ENCODE measurements around the gene PKNOX2.

PKNOX2 gene

DNA sequence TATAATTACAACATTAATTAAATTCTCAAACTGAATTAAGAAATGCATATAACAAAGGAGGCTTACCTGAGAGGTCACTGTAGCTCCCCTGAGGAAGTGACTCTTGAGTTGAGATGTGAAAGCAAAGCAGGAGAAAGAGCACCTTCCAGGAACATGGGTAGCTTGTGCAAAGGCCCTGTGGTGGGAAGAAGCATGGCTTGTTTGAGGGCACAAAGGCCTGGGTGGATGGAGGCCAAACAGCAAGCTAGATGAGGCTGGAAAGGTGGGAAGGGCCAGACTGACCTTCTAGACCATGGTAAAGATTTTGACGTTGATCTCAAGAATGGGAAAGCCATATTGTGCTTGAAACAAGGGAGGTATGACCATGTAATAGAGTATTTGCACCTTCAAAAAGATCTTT, 155.1 kb downstream of the PKNOX2 start:
- no peaks in the 10 kb centered on the region for H3K4me1 ChIP-seq (ENCODE audit: control insufficient read depth in 1 of 2, insufficient read depth in 2 of 2, low read length in 2 of 2)
- no peak overlapping the region for H4K12ac ChIP-seq (ENCODE audit: low read depth, low read length)
- H3K79me2 ChIP-seq (ENCODE audit: control insufficient read depth, insufficient read depth, low read length, poor library complexity), result no peaks in the 10 kb centered on the region
- H2BK12ac ChIP-seq (ENCODE audit: low read length), result no peak overlapping the region
- no peak overlapping the region for H2BK120ac ChIP-seq (ENCODE audit: insufficient read depth, low read length, poor library complexity)
- no peak overlapping the region for H3K23ac ChIP-seq (ENCODE audit: low read length)
- no peak overlapping the region for H3K18ac ChIP-seq (ENCODE audit: low read length)
- peaks cover 2% of the 10 kb centered on the region for H3K9me3 ChIP-seq (ENCODE audit: insufficient read depth, low read depth, low read length)
- no peak for DNase-seq
- no peak overlapping the region for H3K4me3 ChIP-seq (ENCODE audit: low read depth, low read length)
- no peak overlapping the region for H3K4ac ChIP-seq (ENCODE audit: low read depth, low read length)
- no CpG with 5 or more reads among the region's 1 CpG for WGBS (ENCODE audit: extremely low coverage, insufficient coverage, insufficient read length)
- no peaks in the 10 kb centered on the region for H3K36me3 ChIP-seq (ENCODE audit: control insufficient read depth in 1 of 2, insufficient read depth in 2 of 2, low read length in 2 of 2)
- H3K27ac ChIP-seq (ENCODE audit: low read depth, low read length), result no peak overlapping the region
- no peak overlapping the region for H3K14ac ChIP-seq (ENCODE audit: low read length)
- no peak overlapping the region for H3K4me2 ChIP-seq (ENCODE audit: low read length)
- no peak overlapping the region for H4K91ac ChIP-seq (ENCODE audit: low read depth, low read length)
- no peaks in the 10 kb centered on the region for H3K79me1 ChIP-seq (ENCODE audit: low read length)
- no peak overlapping the region for H2AK5ac ChIP-seq (ENCODE audit: low read length)
- H3K9ac ChIP-seq (ENCODE audit: low read length), result no peak overlapping the region
- no peak overlapping the region for H4K8ac ChIP-seq (ENCODE audit: low read depth, low read length)
- no peak overlapping the region for H2BK5ac ChIP-seq (ENCODE audit: low read depth, low read length, poor library complexity)
- no peaks in the 10 kb centered on the region for H3K27me3 ChIP-seq (ENCODE audit: insufficient read depth, low read length)
- no peak overlapping the region for H2AFZ ChIP-seq (ENCODE audit: insufficient read depth, low read length, poor library complexity)

DNA sequence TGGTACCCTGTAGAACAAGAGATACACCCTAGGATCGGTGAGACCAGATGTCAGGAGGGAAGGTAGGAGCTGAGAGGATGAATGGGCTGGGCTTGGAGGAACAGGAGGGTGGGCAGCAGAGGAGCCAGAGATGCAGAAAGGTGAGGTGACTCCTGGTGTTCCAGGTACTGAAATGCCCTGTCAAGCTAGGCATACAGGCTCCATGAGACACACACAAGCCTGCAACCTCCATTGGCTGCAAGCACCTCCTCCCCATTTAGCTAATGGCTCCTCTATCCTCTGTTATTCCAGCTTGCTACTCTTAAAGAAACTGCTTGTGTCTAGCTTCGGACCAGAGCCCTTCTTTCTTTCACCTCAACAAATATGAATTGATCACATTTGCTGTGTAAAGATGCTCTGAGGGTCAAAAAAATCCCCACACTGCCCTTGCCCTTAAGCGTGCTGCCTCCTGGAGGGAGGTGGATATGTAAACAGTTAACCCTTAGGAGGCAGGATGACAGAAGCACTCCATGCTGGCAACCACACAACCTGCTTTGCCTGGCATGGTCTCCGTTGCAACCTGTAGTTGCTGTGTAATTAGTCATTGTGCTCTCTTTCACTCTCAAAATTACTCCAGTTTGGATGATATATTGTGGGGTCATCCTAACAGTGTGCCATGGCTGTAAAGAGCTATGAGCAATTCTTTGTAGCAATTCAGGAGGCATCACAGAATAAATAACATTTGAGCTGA, 156.0 kb downstream of the PKNOX2 start:
- Histone ChIP-seq H3K23ac (ENCODE audit: low read length) (no peak overlapping the region), H3K14ac (ENCODE audit: low read length) (no peak overlapping the region), H3K4me3 (ENCODE audit: low read depth, low read length) (no peak overlapping the region), H4K8ac (ENCODE audit: low read depth, low read length) (no peak overlapping the region), H3K79me1 (ENCODE audit: low read length) (no peaks in the 10 kb centered on the region), H3K9me3 (ENCODE audit: insufficient read depth, low read depth, low read length) (peaks cover 2% of the 10 kb centered on the region), H2BK12ac (ENCODE audit: low read length) (no peak overlapping the region), H2AK5ac (ENCODE audit: low read length) (no peak overlapping the region), H3K27ac (ENCODE audit: low read depth, low read length) (no peak overlapping the region), H4K91ac (ENCODE audit: low read depth, low read length) (no peak overlapping the region), H2BK5ac (ENCODE audit: low read depth, low read length, poor library complexity) (no peak overlapping the region), H3K4ac (ENCODE audit: low read depth, low read length) (no peak overlapping the region), H3K4me2 (ENCODE audit: low read length) (no peak overlapping the region), H2AFZ (ENCODE audit: insufficient read depth, low read length, poor library complexity) (no peak overlapping the region), H2BK120ac (ENCODE audit: insufficient read depth, low read length, poor library complexity) (no peak overlapping the region), H3K79me2 (ENCODE audit: control insufficient read depth, insufficient read depth, low read length, poor library complexity) (no peaks in the 10 kb centered on the region), H3K27me3 (ENCODE audit: insufficient read depth, low read length) (no peaks in the 10 kb centered on the region), H4K12ac (ENCODE audit: low read depth, low read length) (no peak overlapping the region), H3K18ac (ENCODE audit: low read length) (no peak overlapping the region), H3K36me3 (ENCODE audit: control insufficient read depth in 1 of 2, insufficient read depth in 2 of 2, low read length in 2 of 2) (no peaks in the 10 kb centered on the region), H3K4me1 (ENCODE audit: control insufficient read depth in 1 of 2, insufficient read depth in 2 of 2, low read length in 2 of 2) (no peaks in the 10 kb centered on the region), H3K9ac (ENCODE audit: low read length) (no peak overlapping the region)
- no CpG with 5 or more reads among the region's 4 CpGs for WGBS (ENCODE audit: extremely low coverage, insufficient coverage, insufficient read length)
- DNase-seq, result no peak

DNA sequence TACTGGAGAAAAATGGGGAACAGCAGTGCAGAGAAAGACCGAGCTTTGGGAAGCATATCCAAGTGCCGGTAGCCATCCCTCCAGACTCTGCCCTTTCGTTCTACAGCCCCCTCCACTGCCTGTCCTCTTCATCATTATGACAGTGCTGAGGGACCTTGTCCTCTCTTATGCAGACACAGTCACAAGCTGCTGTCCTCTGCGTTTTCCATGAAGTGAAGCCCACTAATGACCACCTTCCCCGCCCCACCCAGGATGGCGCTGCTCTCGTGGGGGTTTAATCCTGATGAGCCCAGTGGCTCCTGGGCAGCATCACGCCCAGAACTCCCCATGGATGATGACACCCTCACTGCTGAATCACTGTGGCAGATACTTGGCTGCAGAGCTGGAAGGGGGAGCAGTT, 157.7 kb downstream of the PKNOX2 start:
- no peak overlapping the region for H3K9ac ChIP-seq (ENCODE audit: low read length)
- no peak overlapping the region for H3K27ac ChIP-seq (ENCODE audit: low read depth, low read length)
- no peak overlapping the region for H3K14ac ChIP-seq (ENCODE audit: low read length)
- no peaks in the 10 kb centered on the region for H3K79me2 ChIP-seq (ENCODE audit: control insufficient read depth, insufficient read depth, low read length, poor library complexity)
- H3K79me1 ChIP-seq (ENCODE audit: low read length), result no peaks in the 10 kb centered on the region
- no peaks in the 10 kb centered on the region for H3K36me3 ChIP-seq (ENCODE audit: control insufficient read depth in 1 of 2, insufficient read depth in 2 of 2, low read length in 2 of 2)
- H2BK12ac ChIP-seq (ENCODE audit: low read length), result no peak overlapping the region
- H2AFZ ChIP-seq (ENCODE audit: insufficient read depth, low read length, poor library complexity), result no peak overlapping the region
- H4K12ac ChIP-seq (ENCODE audit: low read depth, low read length), result no peak overlapping the region
- no peaks in the 10 kb centered on the region for H3K27me3 ChIP-seq (ENCODE audit: insufficient read depth, low read length)
- H3K4me3 ChIP-seq (ENCODE audit: low read depth, low read length), result no peak overlapping the region
- H2BK120ac ChIP-seq (ENCODE audit: insufficient read depth, low read length, poor library complexity), result no peak overlapping the region
- H3K4ac ChIP-seq (ENCODE audit: low read depth, low read length), result no peak overlapping the region
- no peak overlapping the region for H3K23ac ChIP-seq (ENCODE audit: low read length)
- no peaks in the 10 kb centered on the region for H3K4me1 ChIP-seq (ENCODE audit: control insufficient read depth in 1 of 2, insufficient read depth in 2 of 2, low read length in 2 of 2)
- no peak overlapping the region for H4K91ac ChIP-seq (ENCODE audit: low read depth, low read length)
- DNase-seq, result no peak
- peaks cover 2% of the 10 kb centered on the region for H3K9me3 ChIP-seq (ENCODE audit: insufficient read depth, low read depth, low read length)
- H2BK5ac ChIP-seq (ENCODE audit: low read depth, low read length, poor library complexity), result no peak overlapping the region
- H3K4me2 ChIP-seq (ENCODE audit: low read length), result no peak overlapping the region
- H4K8ac ChIP-seq (ENCODE audit: low read depth, low read length), result no peak overlapping the region
- H2AK5ac ChIP-seq (ENCODE audit: low read length), result no peak overlapping the region
- no peak overlapping the region for H3K18ac ChIP-seq (ENCODE audit: low read length)
- no CpG with 5 or more reads among the region's 8 CpGs for WGBS (ENCODE audit: extremely low coverage, insufficient coverage, insufficient read length)

DNA sequence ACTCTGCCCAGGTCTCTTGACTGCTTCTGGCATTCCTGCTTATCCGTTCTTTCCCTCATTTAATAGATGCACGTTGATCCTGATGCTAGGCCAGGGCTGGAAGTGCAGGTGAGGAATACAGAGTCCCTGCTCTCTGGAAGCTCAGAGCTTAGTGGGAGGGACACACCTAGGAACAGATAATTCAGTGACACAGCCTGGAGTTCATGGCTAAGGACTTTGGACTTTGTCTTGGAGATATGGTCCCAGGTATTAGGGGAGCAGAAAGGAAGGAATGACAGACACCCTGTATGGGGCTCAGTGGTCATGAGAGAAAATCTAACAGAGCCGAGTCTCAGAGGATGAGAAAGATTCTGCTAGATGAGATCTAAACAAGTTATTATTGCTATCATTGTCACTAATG, 160.6 kb downstream of the PKNOX2 start:
- H3K79me2 ChIP-seq (ENCODE audit: control insufficient read depth, insufficient read depth, low read length, poor library complexity), result no peaks in the 10 kb centered on the region
- no peaks in the 10 kb centered on the region for H3K79me1 ChIP-seq (ENCODE audit: low read length)
- peaks cover 2% of the 10 kb centered on the region for H3K9me3 ChIP-seq (ENCODE audit: insufficient read depth, low read depth, low read length)
- no peak overlapping the region for H3K9ac ChIP-seq (ENCODE audit: low read length)
- WGBS (ENCODE audit: extremely low coverage, insufficient coverage, insufficient read length), result no CpG with 5 or more reads among the region's 3 CpGs
- no peak overlapping the region for H4K91ac ChIP-seq (ENCODE audit: low read depth, low read length)
- DNase-seq, result no peak
- H2BK5ac ChIP-seq (ENCODE audit: low read depth, low read length, poor library complexity), result no peak overlapping the region
- no peak overlapping the region for H2BK12ac ChIP-seq (ENCODE audit: low read length)
- H4K12ac ChIP-seq (ENCODE audit: low read depth, low read length), result no peak overlapping the region
- no peak overlapping the region for H2AK5ac ChIP-seq (ENCODE audit: low read length)
- peaks cover 0 to 1% of the 10 kb centered on the region in 2 experiments for H3K4me1 ChIP-seq (ENCODE audit: control insufficient read depth in 1 of 2, insufficient read depth in 2 of 2, low read length in 2 of 2)
- H3K27ac ChIP-seq (ENCODE audit: low read depth, low read length), result no peak overlapping the region
- H3K23ac ChIP-seq (ENCODE audit: low read length), result no peak overlapping the region
- no peak overlapping the region for H3K4me2 ChIP-seq (ENCODE audit: low read length)
- H4K8ac ChIP-seq (ENCODE audit: low read depth, low read length), result no peak overlapping the region
- H3K14ac ChIP-seq (ENCODE audit: low read length), result no peak overlapping the region
- no peak overlapping the region for H2BK120ac ChIP-seq (ENCODE audit: insufficient read depth, low read length, poor library complexity)
- no peak overlapping the region for H3K18ac ChIP-seq (ENCODE audit: low read length)
- H3K27me3 ChIP-seq (ENCODE audit: insufficient read depth, low read length), result no peaks in the 10 kb centered on the region
- no peak overlapping the region for H3K4me3 ChIP-seq (ENCODE audit: low read depth, low read length)
- H3K36me3 ChIP-seq (ENCODE audit: control insufficient read depth in 1 of 2, insufficient read depth in 2 of 2, low read length in 2 of 2), result no peaks in the 10 kb centered on the region
- H3K4ac ChIP-seq (ENCODE audit: low read depth, low read length), result no peak overlapping the region
- H2AFZ ChIP-seq (ENCODE audit: insufficient read depth, low read length, poor library complexity), result no peak overlapping the region
